Transverse colon (tissue), 3 donors: Measurements from ENCODE around the gene SMG6.

Experiments used
- EP300 ChIP-seq: sonication (generic); formaldehyde crosslinking; IDR thresholded peaks from one replicate; pipeline ENCODE4 v1.6.1; 2017; ENCODE audit warnings: antibody characterized with exemption, low read depth
- TF ChIP-seq, protein P1 (sequence below), 5 experiments: fragments of 200-600 bp in 3 of 5; fragments of 450-650 bp in 2 of 5; sonication (generic) in 3 of 5; IDR thresholded peaks; 1 replicate in 2 of 5; 2 replicates in 3 of 5; pipeline ENCODE4 v1.5.1; 2016 to 2017; ENCODE audit warnings: antibody characterized with exemption in 5 of 5, inconsistent platforms in 3 of 5, mild to moderate bottlenecking in 2 of 5, moderate library complexity in 1 of 5

- TF ChIP-seq, protein P1, sequence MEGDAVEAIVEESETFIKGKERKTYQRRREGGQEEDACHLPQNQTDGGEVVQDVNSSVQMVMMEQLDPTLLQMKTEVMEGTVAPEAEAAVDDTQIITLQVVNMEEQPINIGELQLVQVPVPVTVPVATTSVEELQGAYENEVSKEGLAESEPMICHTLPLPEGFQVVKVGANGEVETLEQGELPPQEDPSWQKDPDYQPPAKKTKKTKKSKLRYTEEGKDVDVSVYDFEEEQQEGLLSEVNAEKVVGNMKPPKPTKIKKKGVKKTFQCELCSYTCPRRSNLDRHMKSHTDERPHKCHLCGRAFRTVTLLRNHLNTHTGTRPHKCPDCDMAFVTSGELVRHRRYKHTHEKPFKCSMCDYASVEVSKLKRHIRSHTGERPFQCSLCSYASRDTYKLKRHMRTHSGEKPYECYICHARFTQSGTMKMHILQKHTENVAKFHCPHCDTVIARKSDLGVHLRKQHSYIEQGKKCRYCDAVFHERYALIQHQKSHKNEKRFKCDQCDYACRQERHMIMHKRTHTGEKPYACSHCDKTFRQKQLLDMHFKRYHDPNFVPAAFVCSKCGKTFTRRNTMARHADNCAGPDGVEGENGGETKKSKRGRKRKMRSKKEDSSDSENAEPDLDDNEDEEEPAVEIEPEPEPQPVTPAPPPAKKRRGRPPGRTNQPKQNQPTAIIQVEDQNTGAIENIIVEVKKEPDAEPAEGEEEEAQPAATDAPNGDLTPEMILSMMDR (IDR thresholded peaks at IDR 0.05) = no peak
- no peak for TF ChIP-seq EP300
Measured at GRCh38 chr17:2309338-2310154, 6.0 kb upstream of the SMG6 start.
